ENCODE results near the gene BCL11B. TPM values are rescaled to one million over a fixed set of nuclear protein-coding genes. Genes with fewer than 3 reads are reported as not detected.

The BCL11B gene
- total and polyA plus RNA-seq, 2 of the 8 experiments (the other 6 are each of a cell fraction or from before 2014, with no cell fraction given): 0.63 to 5.9 TPM

- TF ChIP-seq ATF2 (IDR thresholded peaks at IDR 0.05; ENCODE audit: low read length): no peak
These were observed 140.2 kb downstream of the BCL11B start (continued) for GRCh38 chr14:99131632-99132271.

Measured in H1 (cell line).